HG03469 (cell line): Measurements from ENCODE around the gene NCK2.

Experiments
- ATAC-seq: cut with Tn5 transposase; IDR thresholded peaks from one replicate; pipeline ENCODE4 v1.9.1; 2021; ENCODE audit warnings: mild to moderate bottlenecking, moderate library complexity, moderate number of reproducible peaks; ENCODE audit not compliant: unreplicated experiment

Gene NCK2

DNA sequence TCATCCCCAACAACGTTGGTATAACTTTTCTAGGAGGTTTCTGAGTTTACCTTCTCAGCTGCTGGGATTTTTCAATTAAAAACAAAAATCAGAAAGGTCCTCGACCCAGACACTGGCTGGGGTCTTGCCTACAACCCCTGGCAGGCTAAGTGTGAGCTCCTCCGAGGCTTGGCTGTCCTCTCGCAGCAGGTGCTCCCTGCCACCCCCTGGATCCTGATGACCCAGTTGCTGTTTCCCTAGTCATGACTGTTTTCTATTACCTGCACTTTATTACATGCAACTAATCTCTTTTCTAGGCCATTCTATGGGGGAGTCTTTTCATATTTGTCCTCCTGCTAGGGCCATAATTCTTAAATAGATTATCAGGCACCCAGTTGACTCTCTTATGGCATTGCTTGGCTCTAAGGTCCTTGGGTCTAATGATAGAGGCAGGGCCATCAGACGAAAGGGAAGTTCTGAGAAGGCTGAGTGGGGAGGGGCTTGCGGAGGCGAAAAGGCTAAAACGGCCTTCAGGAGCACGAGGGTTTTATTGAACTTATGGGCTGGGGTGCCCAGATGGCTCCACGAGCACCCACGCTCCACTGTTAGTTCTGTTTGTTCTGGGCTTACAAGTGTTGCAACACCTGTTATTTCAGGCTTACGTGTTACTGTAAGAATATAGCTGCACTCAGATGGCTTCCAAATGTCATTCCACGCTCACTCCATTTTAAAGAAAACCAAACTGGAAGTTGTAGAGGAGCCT is 166.0 kb downstream of the NCK2 start:
- ATAC-seq: no peak

DNA sequence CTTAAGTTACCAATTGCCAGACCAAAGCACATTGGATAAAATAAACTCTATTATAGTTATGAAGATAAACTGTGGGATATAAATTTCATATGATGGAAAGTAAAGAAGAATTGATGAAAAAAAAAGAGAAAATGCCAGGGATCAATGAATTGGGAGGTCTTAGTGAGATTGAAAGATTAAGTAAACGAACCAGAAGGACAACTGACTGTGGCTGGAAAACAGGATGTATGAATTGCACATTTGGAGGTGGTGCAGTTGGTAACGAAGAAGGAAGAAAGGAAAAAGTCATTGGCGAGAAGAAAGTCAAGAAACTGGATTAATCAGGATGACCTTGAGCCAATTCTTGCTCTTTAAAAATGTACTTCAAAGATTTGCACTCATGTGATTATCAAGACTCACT is 166.7 kb downstream of the NCK2 start:
- no peak for ATAC-seq

DNA sequence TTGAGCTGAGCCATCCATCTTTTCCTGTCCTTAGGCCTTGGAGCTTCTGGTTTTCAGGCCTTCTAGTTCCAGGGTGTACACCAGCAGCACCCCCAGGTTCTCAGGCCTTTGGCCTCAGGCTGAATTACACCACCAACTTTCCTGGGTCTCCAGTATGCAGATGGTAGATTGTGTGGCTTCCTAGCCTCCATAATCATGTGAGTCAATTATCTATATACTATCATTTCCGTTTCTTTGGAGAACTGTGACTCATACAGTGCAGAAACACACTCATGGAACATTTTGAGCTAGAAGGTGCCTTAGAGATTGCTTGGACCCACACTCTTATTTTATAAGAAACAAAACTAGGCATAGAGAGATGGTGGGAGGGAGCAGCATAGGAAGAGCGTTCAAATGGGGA is 167.4 kb downstream of the NCK2 start:
- ATAC-seq: no peak

DNA sequence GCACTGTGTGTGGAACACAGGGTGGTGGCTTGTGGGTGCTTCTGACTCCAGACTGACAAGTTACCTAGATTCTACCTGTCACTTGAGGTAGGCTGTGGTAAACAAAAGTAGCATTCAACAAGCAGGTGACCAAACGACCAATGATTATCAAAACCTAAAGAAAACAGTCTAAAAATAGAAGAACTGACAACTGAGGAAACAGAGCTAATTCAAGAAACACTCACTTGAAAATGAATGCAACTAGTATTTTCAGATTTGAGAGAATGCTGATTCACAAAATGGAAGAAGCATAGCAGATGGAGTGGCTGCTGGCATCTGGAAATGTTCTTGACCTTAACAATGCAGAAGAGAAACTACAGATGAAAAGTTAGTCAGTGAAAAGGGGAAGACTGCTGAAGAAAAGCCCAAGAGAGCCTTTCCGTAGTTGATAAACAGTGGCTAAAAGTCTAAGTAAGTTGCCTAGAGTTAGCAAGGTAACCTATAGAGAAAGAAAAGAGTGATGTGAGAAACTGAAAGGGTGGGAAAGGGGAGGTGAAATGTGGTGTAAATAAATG is 170.4 kb downstream of the NCK2 start:
- peak; percentile 65 for ATAC-seq

DNA sequence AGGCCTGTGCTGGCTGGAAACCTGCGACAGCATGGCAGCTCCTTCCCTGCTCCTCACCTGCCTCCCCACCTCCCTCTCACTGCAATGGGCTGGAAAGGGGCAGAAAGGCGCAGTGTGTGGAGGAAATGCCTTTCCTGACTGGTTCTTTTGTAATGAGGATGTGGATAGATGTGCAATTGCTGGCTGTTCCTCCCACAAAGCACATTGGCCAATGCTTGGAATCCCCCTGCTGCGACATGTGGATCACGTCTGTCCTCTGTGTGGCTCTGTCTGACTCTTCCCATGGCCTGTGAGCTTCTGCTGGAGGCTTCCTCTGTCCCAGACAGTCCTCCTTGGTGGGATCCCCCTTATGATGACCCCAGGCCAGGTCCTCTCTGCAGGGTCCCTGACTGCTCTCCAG is 172.5 kb downstream of the NCK2 start:
- ATAC-seq: no peak

DNA sequence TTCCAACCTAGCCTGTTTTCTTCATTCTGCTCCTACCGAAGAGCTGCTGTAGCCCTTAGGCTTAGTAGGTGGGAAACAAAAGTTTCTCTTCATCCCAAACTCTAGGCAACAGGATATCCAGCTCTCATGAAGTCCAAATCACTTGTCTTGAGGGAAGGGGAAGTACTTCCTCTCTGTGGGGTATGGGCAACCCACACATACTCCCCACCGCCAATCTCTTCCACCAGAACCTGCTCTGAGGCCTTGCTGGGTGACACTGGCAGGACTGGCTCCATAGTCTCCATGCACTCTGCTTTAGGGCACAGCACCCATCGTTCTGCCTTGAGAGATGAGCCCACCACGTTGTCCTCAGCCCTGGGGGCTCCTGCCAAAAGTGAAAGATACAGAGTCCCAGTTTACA is 173.0 kb downstream of the NCK2 start:
- no peak for ATAC-seq

DNA sequence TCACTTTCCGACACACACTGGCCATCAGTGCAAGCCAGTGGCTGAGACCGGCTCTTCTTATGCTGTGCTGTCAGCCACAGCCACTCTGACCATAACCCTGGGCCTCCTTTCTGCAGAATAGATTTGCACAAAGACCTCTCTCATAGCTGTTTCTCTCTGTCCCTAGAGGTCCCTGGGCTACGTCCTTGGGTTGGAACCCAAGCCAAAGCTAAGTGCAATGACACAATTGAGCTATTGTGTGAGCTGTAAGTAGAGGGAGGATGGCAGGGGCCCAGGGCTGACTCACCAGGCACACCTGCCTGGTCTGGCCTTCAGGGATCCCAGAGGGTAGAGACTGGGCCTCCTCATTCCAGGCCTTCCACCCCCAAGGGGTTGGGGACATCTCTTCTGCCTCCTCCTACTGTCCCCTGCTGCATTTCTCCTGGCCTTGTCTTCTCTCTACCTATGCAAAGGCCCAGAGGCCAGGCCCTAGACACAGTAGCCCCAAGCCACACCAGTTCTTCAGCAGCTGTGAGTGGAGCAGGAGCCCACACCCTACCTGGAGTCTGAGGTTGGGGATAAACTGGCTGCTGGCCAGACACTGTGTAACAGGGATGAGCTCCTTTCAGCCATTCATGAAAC is 174.6 kb downstream of the NCK2 start:
- no peak for ATAC-seq

DNA sequence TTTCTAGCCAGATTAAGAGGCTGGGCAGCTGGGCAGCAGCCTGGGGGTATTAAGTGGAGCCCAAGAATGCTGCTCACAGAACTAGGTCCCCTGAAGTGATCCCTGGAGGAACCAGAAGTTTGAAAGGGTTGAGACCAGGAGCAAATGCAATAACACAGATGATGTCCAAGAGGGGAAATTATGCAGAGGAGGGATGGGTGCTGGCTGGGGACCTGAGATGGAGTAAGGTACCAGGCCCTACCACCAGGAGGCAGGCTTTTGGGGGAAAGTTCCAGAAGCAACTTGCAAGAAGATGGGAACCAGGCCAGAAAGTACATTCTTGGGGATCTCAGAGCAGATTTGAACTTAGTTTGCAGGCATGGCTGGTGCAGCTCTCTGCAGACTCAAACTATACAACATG is 175.1 kb downstream of the NCK2 start:
- no peak for ATAC-seq

DNA sequence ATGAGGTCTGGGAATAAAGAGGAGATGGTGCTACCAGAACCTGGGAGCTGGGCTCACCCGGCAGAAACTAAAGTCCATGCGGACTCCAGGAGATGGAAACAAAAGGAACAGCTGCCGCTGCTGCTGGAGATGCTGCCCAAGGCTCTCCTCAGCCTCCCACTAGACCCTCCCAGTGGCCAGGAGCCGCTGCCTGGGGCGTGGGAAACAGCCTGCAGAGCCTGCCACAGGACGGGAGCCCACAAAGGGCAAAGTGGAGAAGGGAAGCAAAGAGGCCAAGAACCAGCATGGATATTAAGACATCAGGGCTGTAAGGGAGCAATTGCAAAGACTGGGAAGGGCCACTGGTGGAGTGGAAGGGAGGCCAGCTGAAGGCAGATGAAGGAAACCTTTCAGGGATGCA is 179.6 kb downstream of the NCK2 start:
- no peak for ATAC-seq

DNA sequence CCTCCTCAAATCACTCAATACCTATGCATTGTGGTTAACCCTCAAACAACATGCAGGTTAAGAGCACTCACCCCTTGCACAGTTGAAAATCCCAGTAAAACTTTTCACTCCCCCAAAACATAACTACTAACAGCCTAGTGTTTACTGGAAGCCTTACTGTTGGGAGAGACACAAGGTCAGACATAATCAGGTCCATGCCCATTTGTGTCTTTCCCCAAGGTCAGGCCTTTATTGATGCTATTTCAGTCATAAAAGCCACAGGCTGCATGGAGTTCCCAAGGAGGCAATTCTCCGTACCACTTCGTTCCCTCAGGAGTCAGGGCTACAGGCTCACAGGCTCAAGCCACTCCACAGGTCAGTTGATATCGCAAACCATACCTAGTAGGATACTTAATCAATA is 180.2 kb downstream of the NCK2 start:
- no peak for ATAC-seq

DNA sequence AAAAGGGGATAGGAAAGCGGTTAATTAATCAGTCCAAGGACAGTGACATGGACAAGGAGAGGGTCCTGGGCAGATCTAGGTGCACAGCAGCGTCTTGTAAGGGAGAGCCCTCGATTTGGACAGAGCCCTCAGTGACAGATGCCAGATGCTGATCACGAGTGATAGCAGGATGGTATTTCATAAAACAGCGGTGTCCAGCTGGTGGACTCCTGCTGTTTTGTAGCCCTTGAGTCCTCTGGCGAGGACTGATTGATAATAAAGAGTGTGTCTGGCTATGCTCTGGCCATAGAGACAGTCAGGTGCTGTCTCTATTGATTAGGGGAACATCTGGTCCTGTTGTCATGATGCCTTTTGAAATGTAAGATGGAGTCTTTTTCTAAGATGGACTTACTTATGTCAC is 180.7 kb downstream of the NCK2 start:
- no peak for ATAC-seq

DNA sequence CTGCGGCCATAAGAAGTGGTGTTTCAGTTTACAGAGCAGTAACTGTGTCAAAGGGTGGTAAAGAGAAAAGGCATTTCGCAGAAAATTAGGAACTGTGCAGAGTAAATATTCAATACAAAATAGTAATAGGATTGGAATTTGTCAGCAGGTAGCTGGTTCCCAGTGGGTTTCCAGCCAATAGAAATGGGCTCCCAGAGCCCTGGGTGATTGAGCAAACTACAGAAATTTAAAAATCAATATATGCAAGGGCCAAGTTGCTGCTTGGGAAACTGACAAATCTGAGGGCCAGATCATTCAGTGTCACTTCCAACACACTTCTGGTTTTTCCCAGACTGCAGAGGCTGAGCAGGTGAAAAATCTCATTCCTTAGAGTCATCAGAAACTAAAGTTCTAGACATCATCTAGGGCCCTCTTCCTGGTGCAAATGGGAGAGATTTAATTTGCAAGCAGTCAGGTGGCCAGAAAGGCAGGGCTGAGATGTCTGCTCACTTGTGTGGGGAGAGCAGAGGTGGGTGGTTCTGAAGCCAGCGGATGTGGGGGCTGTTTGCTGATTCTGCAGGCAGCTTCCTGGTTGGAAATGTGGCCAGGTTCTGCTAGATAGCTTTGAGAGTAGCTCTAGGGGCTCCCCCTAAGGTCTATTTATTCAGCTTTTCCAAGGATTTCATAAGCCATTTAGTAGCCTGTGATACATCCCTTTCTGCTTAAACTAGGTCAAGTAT is 182.4 kb downstream of the NCK2 start:
- ATAC-seq: no peak

DNA sequence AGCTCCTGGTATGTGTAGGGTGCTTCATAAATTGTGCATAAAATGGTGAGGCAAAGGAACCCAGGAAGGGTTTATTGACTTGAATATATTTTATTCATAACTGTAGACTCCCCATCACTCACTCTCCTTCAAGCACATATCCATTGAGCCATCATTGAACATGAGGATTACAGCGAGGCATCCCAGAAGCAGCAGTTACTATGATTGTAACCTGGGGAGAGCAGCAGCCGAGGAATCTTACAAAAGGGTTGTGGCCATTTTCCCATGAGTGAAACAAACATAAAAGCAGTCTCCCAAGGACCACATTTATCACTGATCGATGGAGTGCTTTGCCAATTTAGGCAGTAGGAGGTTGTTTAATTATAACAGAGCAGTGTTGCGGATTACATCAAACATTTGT is 183.4 kb downstream of the NCK2 start:
- ATAC-seq: no peak

DNA sequence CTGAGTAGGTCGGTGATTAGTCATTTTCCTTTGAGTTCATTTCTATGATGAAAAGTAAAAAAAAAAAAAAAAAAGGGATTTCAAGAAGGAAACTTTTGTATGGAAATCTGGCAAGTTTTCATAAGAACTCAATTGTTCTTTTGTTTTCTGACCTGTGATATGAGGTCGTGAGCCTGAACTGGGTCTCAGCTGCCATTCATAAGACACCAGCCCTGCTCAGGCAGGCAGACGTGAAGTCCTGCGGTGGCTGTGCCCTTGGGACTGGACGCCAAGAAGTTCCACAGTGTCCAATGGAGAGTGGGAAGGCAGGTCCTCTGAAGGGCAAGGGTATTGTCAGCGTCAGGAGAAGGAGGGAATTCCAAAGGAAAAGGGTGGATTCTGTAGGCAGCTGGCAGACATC is 183.9 kb downstream of the NCK2 start:
- ATAC-seq: no peak

DNA sequence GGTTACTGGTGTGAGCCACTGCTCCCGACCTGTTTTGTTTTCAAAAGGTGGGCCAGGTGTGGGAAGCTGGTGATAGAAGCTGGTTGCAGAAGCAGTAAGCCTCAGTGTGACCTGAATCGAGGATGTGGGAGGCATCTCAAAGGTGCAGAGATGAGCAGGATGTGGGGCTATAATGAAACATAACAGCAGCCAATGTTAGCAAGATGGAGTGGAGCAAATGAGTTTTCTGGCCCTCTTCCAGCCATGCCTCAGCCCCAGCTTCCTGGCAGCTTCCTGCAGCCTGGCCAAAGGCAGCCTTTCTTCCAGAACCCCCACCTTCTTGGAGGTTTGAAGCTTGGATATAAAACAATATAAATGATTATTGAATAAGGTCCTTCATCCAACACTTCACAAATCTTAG is 184.8 kb downstream of the NCK2 start:
- no peak for ATAC-seq

DNA sequence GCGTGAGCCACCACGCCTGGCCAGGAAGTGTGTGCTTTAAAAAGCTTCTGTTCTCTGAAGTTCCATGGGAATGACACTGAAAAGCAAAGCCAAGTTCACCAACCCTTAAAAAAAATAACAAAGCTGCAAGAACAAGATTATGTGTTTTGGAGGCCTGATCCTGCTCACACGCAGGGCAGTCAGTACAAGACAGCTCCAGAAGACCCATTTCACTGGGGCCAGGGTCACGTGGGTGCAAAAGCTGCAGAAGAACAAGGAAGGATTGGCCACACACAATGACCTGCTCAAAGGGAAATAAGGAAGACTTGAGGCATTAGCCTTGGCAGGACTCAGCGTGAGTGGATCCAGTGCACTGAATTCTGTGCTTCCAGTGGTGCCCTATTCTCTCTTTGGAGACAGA is 187.9 kb downstream of the NCK2 start:
- ATAC-seq: no peak

DNA sequence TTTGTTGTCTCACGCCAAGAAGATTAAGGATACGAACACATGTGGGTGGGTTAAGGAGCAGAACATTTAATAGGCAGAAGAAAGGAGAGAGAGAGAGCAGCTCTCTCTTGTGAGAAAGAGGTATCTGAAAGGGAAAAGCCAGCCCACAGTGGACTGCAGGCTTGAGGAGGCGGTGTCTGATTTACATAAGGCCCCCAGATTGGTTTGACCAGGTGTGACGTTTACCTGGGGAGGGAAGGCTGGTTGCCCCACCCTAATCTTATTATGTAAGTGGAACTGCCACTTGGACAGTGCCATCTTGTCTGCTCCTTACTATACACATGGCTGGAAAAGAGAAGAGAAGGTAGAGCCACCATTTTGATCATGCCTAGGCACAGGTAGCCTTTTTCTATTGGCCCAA is 189.2 kb downstream of the NCK2 start:
- no peak for ATAC-seq

DNA sequence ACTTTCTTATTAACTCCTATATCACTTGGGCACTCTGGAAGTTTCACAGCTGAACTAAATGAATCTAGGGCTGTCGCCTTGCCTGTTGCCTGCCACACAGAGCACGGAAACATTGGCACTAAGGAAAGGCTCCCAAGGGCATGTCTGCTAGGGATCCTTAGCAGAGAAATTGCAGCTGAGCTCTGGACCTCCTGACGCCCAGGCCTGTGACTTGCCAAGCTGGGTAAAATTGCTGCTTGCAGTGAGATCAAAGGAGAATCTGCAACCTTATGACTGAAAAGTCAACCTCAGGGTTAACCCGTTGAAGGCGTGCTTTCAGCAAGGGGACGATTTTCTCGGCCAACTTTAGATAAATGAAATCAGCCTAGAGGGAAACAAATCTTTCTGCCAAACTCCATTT is 189.8 kb downstream of the NCK2 start:
- ATAC-seq: no peak

DNA sequence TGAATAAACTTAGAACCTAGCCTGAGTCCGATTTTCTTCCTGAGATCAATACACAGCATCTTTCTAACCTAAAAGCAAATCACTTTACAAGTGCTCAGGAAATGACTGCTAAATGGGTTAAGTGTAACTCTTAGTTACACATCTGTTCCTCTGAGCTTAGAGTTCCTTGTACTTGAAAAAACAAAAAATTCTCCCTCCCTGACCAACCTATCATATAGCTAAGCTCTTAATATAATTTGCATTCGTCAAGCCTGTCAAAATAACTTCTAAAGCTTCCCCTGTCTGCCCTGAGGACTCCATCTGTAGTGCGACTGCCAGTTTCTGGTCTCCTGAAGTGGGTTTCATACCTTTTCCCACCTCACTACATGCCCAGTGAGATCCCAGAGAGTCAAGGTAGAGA is 190.4 kb downstream of the NCK2 start:
- ATAC-seq: no peak

DNA sequence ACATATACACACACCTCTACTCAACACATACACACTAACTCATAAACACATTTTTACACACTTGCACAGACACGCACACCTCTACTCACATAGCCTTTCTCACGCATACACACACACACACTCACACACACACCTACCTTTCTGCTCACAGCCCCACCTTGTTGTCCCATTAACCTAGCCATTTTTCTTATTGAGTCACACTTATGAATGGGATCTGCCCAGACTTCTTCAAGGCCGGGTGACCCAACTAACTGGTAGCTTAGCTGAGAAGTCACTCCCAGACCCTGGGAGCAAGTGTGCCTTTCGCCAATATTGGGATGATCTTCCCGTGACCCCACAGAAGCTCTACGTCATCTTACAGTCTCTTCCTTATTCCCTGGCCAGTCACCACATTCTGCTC is 192.2 kb downstream of the NCK2 start:
- no peak for ATAC-seq

DNA sequence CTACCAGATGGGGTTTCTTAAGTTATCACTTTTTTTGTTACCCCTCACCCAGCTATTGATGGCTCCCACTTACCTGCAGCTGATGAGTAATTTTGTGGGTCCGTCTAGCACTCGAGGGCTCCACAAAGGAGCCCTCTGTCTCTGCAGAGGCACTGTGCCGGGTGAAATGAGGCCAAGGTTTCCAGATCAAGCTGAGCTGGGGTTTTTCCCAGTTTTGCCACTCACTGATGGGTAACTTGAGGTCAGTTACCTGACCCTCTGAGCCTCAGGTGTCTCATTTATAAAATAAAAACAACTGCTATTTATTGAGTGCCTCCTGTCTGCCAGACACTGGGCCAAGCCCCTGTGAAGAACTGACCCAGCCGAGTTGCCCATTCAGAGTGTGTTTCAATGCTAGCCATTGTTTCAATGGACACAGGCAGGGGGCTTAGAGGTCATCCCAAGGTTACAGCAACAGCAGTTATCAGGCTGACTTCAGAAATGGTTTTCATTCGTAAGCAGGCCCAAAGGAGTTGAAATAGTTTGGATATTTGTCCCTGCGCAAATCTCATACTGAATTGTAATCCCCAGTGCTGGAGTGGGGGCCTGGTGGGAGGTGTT is 192.9 kb downstream of the NCK2 start:
- ATAC-seq: no peak
